ES-I3 (cell line): ENCODE measurements around the gene KCNJ2.

Source experiments
- H3K36me3 ChIP-seq: 2 replicates; pipeline ENCODE4 v1.6.1; 2013; ENCODE audit warnings: mild to moderate bottlenecking, low read length, control low read depth, moderate library complexity; ENCODE audit not compliant: insufficient read depth
- H3K4me1 ChIP-seq: 2 replicates; pipeline ENCODE4 v1.6.1; 2013; ENCODE audit warnings: mild to moderate bottlenecking, control low read depth, low read length; ENCODE audit not compliant: insufficient read depth
- H3K9ac ChIP-seq: 2 replicates; pipeline ENCODE4 v1.6.1; 2013; ENCODE audit warnings: low read depth, mild to moderate bottlenecking, low read length, moderate library complexity
- H3K9me3 ChIP-seq: 2 replicates; pipeline ENCODE4 v1.6.1; 2013; ENCODE audit warnings: mild to moderate bottlenecking, low read length, moderate library complexity; ENCODE audit not compliant: control insufficient read depth, insufficient read depth

KCNJ2 gene

GRCh38 chr17:70201872-70202419, 32.6 kb downstream of the KCNJ2 start:
- Histone ChIP-seq H3K36me3 (no peaks in the 10 kb centered on the region), H3K9me3 (no peaks in the 10 kb centered on the region), H3K4me1 (no peaks in the 10 kb centered on the region), H3K9ac (no peak overlapping the region)

GRCh38 chr17:70202840-70203239, 33.5 kb downstream of the KCNJ2 start:
- H3K9ac ChIP-seq, result no peak overlapping the region
- no peaks in the 10 kb centered on the region for H3K9me3 ChIP-seq
- H3K36me3 ChIP-seq, result no peaks in the 10 kb centered on the region
- 0 out of 2 replicates have a peak, but pooled peaks cover under 1% of the 10 kb centered on the region for H3K4me1 ChIP-seq

GRCh38 chr17:70204431-70204830, 35.1 kb downstream of the KCNJ2 start:
- H3K36me3 ChIP-seq, result no peaks in the 10 kb centered on the region
- no peak overlapping the region for H3K9ac ChIP-seq
- 0 out of 2 replicates have a peak, but pooled peaks cover 6% of the 10 kb centered on the region for H3K4me1 ChIP-seq
- no peaks in the 10 kb centered on the region for H3K9me3 ChIP-seq

GRCh38 chr17:70205401-70205800, 36.1 kb downstream of the KCNJ2 start:
- Histone ChIP-seq H3K4me1 (0 out of 2 replicates have a peak, but pooled peaks cover 6% of the 10 kb centered on the region), H3K36me3 (no peaks in the 10 kb centered on the region), H3K9me3 (no peaks in the 10 kb centered on the region), H3K9ac (no peak overlapping the region)

GRCh38 chr17:70206361-70207010, 37.2 kb downstream of the KCNJ2 start:
- Histone ChIP-seq H3K9ac (no peak overlapping the region), H3K9me3 (no peaks in the 10 kb centered on the region), H3K36me3 (no peaks in the 10 kb centered on the region), H3K4me1 (0 out of 2 replicates have a peak, but pooled peaks cover 6% of the 10 kb centered on the region)

- Histone ChIP-seq H3K4me1 (0 out of 2 replicates have a peak, but pooled peaks cover 6% of the 10 kb centered on the region), H3K36me3 (no peaks in the 10 kb centered on the region), H3K9me3 (no peaks in the 10 kb centered on the region)
Measured at GRCh38 chr17:70207184-70207583, 37.9 kb downstream of the KCNJ2 start.

GRCh38 chr17:70208080-70208794, 38.9 kb downstream of the KCNJ2 start:
- Histone ChIP-seq H3K4me1 (0 out of 2 replicates have a peak, but pooled peaks cover 6% of the 10 kb centered on the region), H3K9ac (no peak overlapping the region), H3K36me3 (no peaks in the 10 kb centered on the region), H3K9me3 (no peaks in the 10 kb centered on the region)

More at GRCh38 chr17:70207184-70207583, 37.9 kb downstream of the KCNJ2 start:
- H3K9ac ChIP-seq, result no peak overlapping the region

GRCh38 chr17:70208825-70209555, 39.7 kb downstream of the KCNJ2 start:
- H3K9me3 ChIP-seq, result peaks cover 2% of the 10 kb centered on the region; the same call in 1 of the 2 replicates
- 0 out of 2 replicates have a peak, but pooled peaks cover 6% of the 10 kb centered on the region for H3K4me1 ChIP-seq
- H3K9ac ChIP-seq, result no peak overlapping the region
- no peaks in the 10 kb centered on the region for H3K36me3 ChIP-seq

- Histone ChIP-seq H3K36me3 (no peaks in the 10 kb centered on the region), H3K9ac (no peak overlapping the region), H3K4me1 (no peaks in the 10 kb centered on the region), H3K9me3 (peaks cover 4% of the 10 kb centered on the region; the same call in 1 of the 2 replicates)
Measured at GRCh38 chr17:70215656-70216055, 46.3 kb downstream of the KCNJ2 start.

GRCh38 chr17:70217571-70217970, 48.2 kb downstream of the KCNJ2 start:
- peaks cover 4% of the 10 kb centered on the region; the same call in 1 of the 2 replicates for H3K9me3 ChIP-seq
- H3K9ac ChIP-seq, result no peak overlapping the region
- H3K4me1 ChIP-seq, result no peaks in the 10 kb centered on the region
- H3K36me3 ChIP-seq, result no peaks in the 10 kb centered on the region

- H3K4me1 ChIP-seq, result no peaks in the 10 kb centered on the region
- H3K9ac ChIP-seq, result no peak overlapping the region
- no peaks in the 10 kb centered on the region for H3K9me3 ChIP-seq
- H3K36me3 ChIP-seq, result no peaks in the 10 kb centered on the region
Measured at GRCh38 chr17:70225276-70225675, 55.9 kb downstream of the KCNJ2 start.
